Activated T-helper 2 cell treated with anti-CD3 and anti-CD28 coated beads, Interferon-gamma antibody, Interleukin-2, Interleukin-4, amounts not matched to agents 10 μg/mL and 5 μg/mL and 100 μg/mL, durations not matched to agents 14 hours and 24 hours and 36 hours (primary cell): ENCODE data around the gene SLC1A5. TPM values are rescaled to one million over a fixed set of nuclear protein-coding genes. Genes with fewer than 3 reads are reported as not detected.
A peak's percentile ranks its signal among the peaks of the same experiment; 100 is the strongest.
"Not testable (repeated sequence)": the region's sequence is repeated elsewhere in the genome, so short reads cannot be mapped to it uniquely, and the experiment has no call there.

Experiments used
- DNase-seq: peaks from one replicate; pipeline ENCODE4 v3.0.0; 2021; ENCODE audit warnings: low spot score
- H3K27ac Mint-ChIP-seq: one replicate; pipeline ENCODE4 v1.8.0; 2021; ENCODE audit warnings: mixed read lengths
- H3K27me3 Mint-ChIP-seq: one replicate; pipeline ENCODE4 v1.8.0; 2021; ENCODE audit warnings: low read depth, mixed read lengths
- H3K36me3 Mint-ChIP-seq: one replicate; pipeline ENCODE4 v1.8.0; 2021; ENCODE audit warnings: low read depth, mixed read lengths
- H3K4me1 Mint-ChIP-seq: one replicate; pipeline ENCODE4 v1.8.0; 2021; ENCODE audit warnings: low read depth, mixed read lengths
- H3K4me3 Mint-ChIP-seq: one replicate; pipeline ENCODE4 v1.8.0; 2021; ENCODE audit warnings: low read depth, mild to moderate bottlenecking, moderate library complexity, mixed read lengths
- H3K9me3 Mint-ChIP-seq: one replicate; pipeline ENCODE4 v1.8.0; 2021; ENCODE audit warnings: mixed read lengths
- intact Hi-C: fragments of 100-400 bp; cut with micrococcal nuclease; formaldehyde crosslinking; loops from one replicate; pipeline ENCODE4 v1.15.1; 2023
- total RNA-seq: library from RNA; stranded (reverse); gene quantifications from 2 replicates; pipeline ENCODE4 v1.2.3, GENCODE V29; 2022

Gene SLC1A5
- total RNA-seq, 1 donor from 2014 or later: 203 TPM

GRCh38 chr19:46788968-46789338 lies 559 bp upstream of the SLC1A5 start:
- Mint-ChIP-seq H3K36me3 (peaks cover 33% of the 10 kb centered on the region), H3K27ac (peak overlapping the region; percentile 7), H3K4me3 (peak overlapping the region; percentile 17), H3K9me3 (no peaks in the 10 kb centered on the region), H3K27me3 (no peaks in the 10 kb centered on the region), H3K4me1 (peaks cover 38% of the 10 kb centered on the region)
- DNase-seq: no peak
- intact Hi-C loops: loop anchor here (5.0 kb wide), 1 partner anchor 187 kb away; the partner anchor contains the start of gene CALM3

- intact Hi-C loops: loop anchor here (2.0 to 5.0 kb wide), 5 partner anchors 33 to 325 kb away; partner anchors contain the start of genes CALM3 and ZC3H4
- Mint-ChIP-seq H3K4me3 (peak overlapping the region; percentile 95), H3K27me3 (no peaks in the 10 kb centered on the region), H3K36me3 (peaks cover 47% of the 10 kb centered on the region), H3K4me1 (peaks cover 50% of the 10 kb centered on the region), H3K27ac (peak overlapping the region; percentile 93), H3K9me3 (no peaks in the 10 kb centered on the region)
- DNase-seq: peak; percentile 44
Measured at GRCh38 chr19:46787331-46788261, 798 bp downstream of the SLC1A5 start.

- Mint-ChIP-seq H3K4me3 (peak overlapping the region; percentile 95), H3K27me3 (no peaks in the 10 kb centered on the region), H3K27ac (peak overlapping the region; percentile 93), H3K4me1 (peaks cover 46% of the 10 kb centered on the region), H3K36me3 (peaks cover 53% of the 10 kb centered on the region), H3K9me3 (no peaks in the 10 kb centered on the region)
- DNase-seq: no peak
- intact Hi-C loops: loop anchor here (2.0 to 5.0 kb wide), 5 partner anchors 34 to 326 kb away; partner anchors contain the start of genes CALM3 and ZC3H4
Measured at GRCh38 chr19:46787040-46787330, 1.4 kb downstream of the SLC1A5 start.

- no peaks in the 10 kb centered on the region for H3K27me3 Mint-ChIP-seq
- H3K9me3 Mint-ChIP-seq: no peaks in the 10 kb centered on the region
- DNase-seq: peak; percentile 74
- intact Hi-C loops: loop anchor here (2.0 to 5.0 kb wide), 5 partner anchors 34 to 326 kb away; partner anchors contain the start of genes CALM3 and ZC3H4
- peak overlapping the region; percentile 93 for H3K27ac Mint-ChIP-seq
- peak overlapping the region; percentile 95 for H3K4me3 Mint-ChIP-seq
- peaks cover 58% of the 10 kb centered on the region for H3K36me3 Mint-ChIP-seq
- H3K4me1 Mint-ChIP-seq: peaks cover 45% of the 10 kb centered on the region
Measured at GRCh38 chr19:46786236-46787039, 2.0 kb downstream of the SLC1A5 start.

GRCh38 chr19:46785980-46786235 lies 2.5 kb downstream of the SLC1A5 start:
- Mint-ChIP-seq H3K27me3 (no peaks in the 10 kb centered on the region), H3K4me3 (peak overlapping the region; percentile 95), H3K9me3 (no peaks in the 10 kb centered on the region), H3K27ac (peak overlapping the region; percentile 93), H3K4me1 (peaks cover 45% of the 10 kb centered on the region), H3K36me3 (peaks cover 59% of the 10 kb centered on the region)
- DNase-seq: no peak
- intact Hi-C loops: loop anchor here (2.0 to 5.0 kb wide), 5 partner anchors 35 to 327 kb away; partner anchors contain the start of genes CALM3 and ZC3H4

- H3K4me1 Mint-ChIP-seq: peaks cover 45% of the 10 kb centered on the region
- peak overlapping the region; percentile 95 for H3K4me3 Mint-ChIP-seq
- peak overlapping the region; percentile 93 for H3K27ac Mint-ChIP-seq
Measured at GRCh38 chr19:46785054-46785979, 3.1 kb downstream of the SLC1A5 start.

GRCh38 chr19:46784262-46785053 lies 3.9 kb downstream of the SLC1A5 start:
- Mint-ChIP-seq H3K27ac (peak overlapping the region; percentile 93), H3K36me3 (peaks cover 65% of the 10 kb centered on the region), H3K4me1 (peaks cover 41% of the 10 kb centered on the region), H3K4me3 (peak overlapping the region; percentile 95), H3K9me3 (no peaks in the 10 kb centered on the region), H3K27me3 (no peaks in the 10 kb centered on the region)
- peak; percentile 63 for DNase-seq
- intact Hi-C loops: loop anchor here (5.0 kb wide), 1 partner anchor 182 kb away; the partner anchor contains the start of gene CALM3

More at GRCh38 chr19:46785054-46785979, 3.1 kb downstream of the SLC1A5 start:
- DNase-seq: peak; percentile 12
- intact Hi-C loops: loop anchor here (5.0 kb wide), 1 partner anchor 183 kb away; the partner anchor contains the start of gene CALM3
- Mint-ChIP-seq H3K9me3 (no peaks in the 10 kb centered on the region), H3K36me3 (peaks cover 59% of the 10 kb centered on the region), H3K27me3 (no peaks in the 10 kb centered on the region)

GRCh38 chr19:46783670-46784069 lies 4.7 kb downstream of the SLC1A5 start:
- Mint-ChIP-seq H3K36me3 (peaks cover 69% of the 10 kb centered on the region), H3K27me3 (no peaks in the 10 kb centered on the region), H3K4me3 (peak overlapping the region; percentile 95), H3K9me3 (no peaks in the 10 kb centered on the region), H3K4me1 (peaks cover 33% of the 10 kb centered on the region), H3K27ac (peak overlapping the region; percentile 93)
- intact Hi-C loops: no loop called here
- no peak for DNase-seq

- Mint-ChIP-seq H3K4me1 (peaks cover 36% of the 10 kb centered on the region), H3K9me3 (no peaks in the 10 kb centered on the region)
Measured at GRCh38 chr19:46782355-46783019, 5.9 kb downstream of the SLC1A5 start.

GRCh38 chr19:46777956-46778645 lies 10.3 kb downstream of the SLC1A5 start:
- DNase-seq, H3K27ac Mint-ChIP-seq, H3K4me3 Mint-ChIP-seq, H3K27me3 Mint-ChIP-seq, H3K9me3 Mint-ChIP-seq, intact Hi-C loops: not testable (repeated sequence)
- H3K36me3 Mint-ChIP-seq: peaks cover 68% of the 10 kb centered on the region
- peaks cover 12% of the 10 kb centered on the region for H3K4me1 Mint-ChIP-seq

More at GRCh38 chr19:46782355-46783019, 5.9 kb downstream of the SLC1A5 start:
- DNase-seq: no peak
- intact Hi-C loops: no loop called here
- no peaks in the 10 kb centered on the region for H3K27me3 Mint-ChIP-seq
- H3K27ac Mint-ChIP-seq: peak overlapping the region; percentile 67
- peaks cover 80% of the 10 kb centered on the region for H3K36me3 Mint-ChIP-seq
- peak overlapping the region; percentile 95 for H3K4me3 Mint-ChIP-seq
